ENCODE data around the gene PKD1. TPM values are rescaled to one million over a fixed set of nuclear protein-coding genes. Genes with fewer than 3 reads are reported as not detected.

The PKD1 gene
- total and polyA plus RNA-seq, 5 donors: 95.9 to 111 (median 98.4) TPM

DNA sequence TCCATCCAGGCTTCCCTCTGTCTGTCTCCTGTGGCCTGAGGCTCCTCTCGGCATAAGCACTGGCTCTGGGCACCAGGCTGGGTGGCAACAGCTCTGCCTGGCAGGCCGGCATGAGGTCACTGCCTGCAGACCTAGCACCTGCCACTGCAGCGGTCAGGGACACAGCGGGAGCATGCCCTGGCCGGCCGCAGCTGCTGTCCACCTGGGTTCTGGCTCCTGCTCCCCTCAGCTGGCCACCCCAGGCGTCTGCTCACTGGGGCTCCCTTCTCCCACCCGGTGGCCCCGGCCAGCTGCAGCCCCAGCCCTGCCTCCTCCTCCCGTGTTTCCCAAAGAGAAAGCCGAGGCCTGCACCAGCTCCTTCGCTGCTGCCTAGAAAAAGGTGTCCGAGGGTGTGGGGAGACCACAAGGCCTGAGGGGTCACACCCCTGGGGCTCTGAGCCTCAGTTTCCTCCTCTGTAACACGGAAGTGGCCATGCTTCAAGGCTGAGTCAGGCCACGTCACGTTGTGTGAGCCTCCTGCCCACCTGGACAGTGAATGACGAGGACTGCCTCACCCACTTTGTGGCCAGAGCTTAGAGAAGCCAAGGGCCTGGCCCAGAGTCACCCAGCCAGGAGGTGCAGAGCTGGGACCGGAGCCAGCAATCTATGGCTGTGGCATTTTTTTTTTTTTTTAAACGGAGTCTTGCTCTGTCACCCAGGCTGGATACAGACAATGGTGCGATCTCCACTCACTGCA is 94.7 kb downstream of the PKD1 start:
- Histone ChIP-seq H3K9me3 (ENCODE audit: control insufficient read depth, low read length) (no peaks in the 10 kb centered on the region), H3K4me3 (ENCODE audit: low read length) (no peak overlapping the region), H3K27me3 (ENCODE audit: control insufficient read depth, insufficient read depth) (no peaks in the 10 kb centered on the region), H3K4me1 (ENCODE audit: control insufficient read depth, insufficient read depth, low read length) (peaks cover 12% of the 10 kb centered on the region), H3K27ac (ENCODE audit: low read length) (no peak overlapping the region)
- peak in 1 of 3 donors; percentile 61 for DNase-seq
- 68% methylated on average over 20 of the region's 20 CpGs for WGBS
- no peak for ATAC-seq
- intact Hi-C loops (cut with DNase I): no loop called here

DNA sequence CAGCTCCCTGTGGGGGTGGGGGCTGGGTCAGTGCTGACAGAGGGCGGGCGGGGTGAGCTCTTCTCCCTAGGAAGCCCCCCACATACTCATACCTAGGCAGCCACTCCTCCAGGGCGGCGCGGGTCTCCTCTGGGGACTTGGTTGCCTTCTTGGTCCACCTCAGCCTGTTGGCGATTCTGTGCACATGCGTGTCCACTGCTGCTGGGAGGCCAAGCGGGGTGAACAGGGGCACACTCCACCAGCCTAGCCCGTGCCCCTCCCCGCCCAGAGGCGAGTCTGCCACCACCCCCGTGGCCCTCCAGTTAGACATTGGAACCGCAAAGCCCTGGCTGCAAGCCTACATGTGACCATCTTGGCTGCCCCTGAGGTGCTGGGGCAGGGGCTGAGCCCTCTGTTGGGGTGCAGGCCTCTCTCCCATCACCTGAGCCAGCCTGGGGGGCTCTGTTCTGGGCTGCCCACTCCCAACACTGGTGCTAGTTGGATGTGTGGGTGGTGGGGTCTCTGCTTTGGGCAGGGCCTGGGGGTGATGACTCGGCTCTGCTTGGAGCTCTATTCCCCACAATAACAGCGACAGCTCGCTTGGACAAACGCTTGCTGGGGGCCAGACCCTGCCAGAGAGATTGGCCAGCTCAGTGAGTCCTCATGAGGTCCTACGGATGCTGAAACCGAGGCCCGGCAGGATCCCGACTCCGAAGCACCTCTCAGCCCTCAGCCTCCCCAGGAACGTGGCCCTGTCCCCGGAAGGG is 95.5 kb downstream of the PKD1 start:
- WGBS: 62% methylated on average over 24 of the region's 24 CpGs
- intact Hi-C loops (cut with DNase I): no loop called here
- H3K9me3 ChIP-seq (ENCODE audit: control insufficient read depth, low read length): no peaks in the 10 kb centered on the region
- H3K4me3 ChIP-seq (ENCODE audit: low read length): no peak overlapping the region
- H3K27me3 ChIP-seq (ENCODE audit: control insufficient read depth, insufficient read depth): no peaks in the 10 kb centered on the region
- H3K4me1 ChIP-seq (ENCODE audit: control insufficient read depth, insufficient read depth, low read length): peaks cover 12% of the 10 kb centered on the region
- peak overlapping the region; percentile 76 for H3K27ac ChIP-seq (ENCODE audit: low read length)
- DNase-seq: peak; percentile 55 to 77 (median 76)
- peak; percentile 0 for ATAC-seq

DNA sequence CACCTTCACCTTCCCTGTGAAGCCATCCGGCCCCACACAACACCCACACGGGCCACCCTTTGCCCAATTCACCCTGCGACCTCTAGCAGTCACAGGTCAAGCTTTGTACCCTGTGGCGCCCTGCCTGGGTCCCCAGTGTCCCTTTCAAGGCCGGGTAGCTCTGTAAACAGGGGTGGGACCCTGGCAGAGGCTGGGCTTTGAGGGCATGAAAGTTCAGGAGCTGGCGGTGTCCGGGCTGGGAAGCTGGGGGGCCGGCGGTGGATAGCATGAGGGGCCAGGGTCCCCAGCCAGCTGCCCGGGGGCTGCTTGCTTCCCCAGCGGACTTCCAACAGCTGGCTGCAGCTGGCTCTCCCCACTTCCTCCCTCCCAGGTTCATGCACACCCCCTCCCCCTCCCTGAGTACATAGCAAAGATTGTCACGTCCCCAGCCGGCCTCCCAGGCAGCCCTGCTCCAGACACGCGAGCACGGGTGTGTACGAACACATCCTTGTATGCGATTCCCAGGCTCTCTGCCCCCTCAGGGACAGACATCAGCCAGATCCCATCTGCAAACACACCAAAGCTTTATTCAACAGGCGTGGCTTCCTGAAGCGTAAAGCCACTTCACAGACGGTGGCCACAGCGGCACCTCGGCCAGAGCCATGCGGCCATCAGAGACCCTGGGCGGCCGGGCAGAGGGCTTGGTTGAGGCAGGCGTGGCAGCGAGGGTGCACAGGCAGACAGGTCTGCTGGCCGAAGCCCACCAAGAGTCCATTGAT is 96.2 kb downstream of the PKD1 start:
- Histone ChIP-seq H3K27ac (ENCODE audit: low read length) (peak overlapping the region; percentile 76), H3K4me1 (ENCODE audit: control insufficient read depth, insufficient read depth, low read length) (peaks cover 12% of the 10 kb centered on the region), H3K27me3 (ENCODE audit: control insufficient read depth, insufficient read depth) (no peaks in the 10 kb centered on the region), H3K4me3 (ENCODE audit: low read length) (no peak overlapping the region), H3K9me3 (ENCODE audit: control insufficient read depth, low read length) (no peaks in the 10 kb centered on the region)
- peak; percentile 86 to 95 (median 94) for DNase-seq
- intact Hi-C loops (cut with DNase I): no loop called here
- 38% methylated on average over 29 of the region's 29 CpGs for WGBS
- ATAC-seq: peak; percentile 43 to 54

Small RNAs within 50 kb of the gene (microRNA-seq; reads per million reads assigned to microRNA genes)
- gene MIR1225 (1.3 to 15.0 reads per million in 2 donors), gene MIR3180-5 (0 reads per million in 2 donors), gene MIR4516 (0 to 0.54 reads per million in 2 donors), gene MIR6511B1 (0 reads per million in 2 donors)

Other genes with a start within 250 kb of the PKD1 start
- not detected for gene HS3ST6, start 217.5 kb downstream of the PKD1 start, total RNA-seq
- gene HS3ST6, start 217.5 kb downstream of the PKD1 start, polyA plus RNA-seq: not detected
- 10 to 100 TPM; 18.0 to 34.0 (median 26.2) TPM for gene MSRB1, start 192.7 kb downstream of the PKD1 start, total RNA-seq
- gene MSRB1, start 192.7 kb downstream of the PKD1 start, polyA plus RNA-seq: 39.2 TPM
- 10 to 100 TPM; 21.1 to 47.2 (median 24.2) TPM for gene RPL3L, start 181.2 kb downstream of the PKD1 start, total RNA-seq
- 37.3 TPM for gene RPL3L, start 181.2 kb downstream of the PKD1 start, polyA plus RNA-seq
- 100 to 1,000 TPM; 397 to 535 (median 467) TPM for gene NDUFB10, start 176.4 kb downstream of the PKD1 start, total RNA-seq
- 1,316 TPM for gene NDUFB10, start 176.4 kb downstream of the PKD1 start, polyA plus RNA-seq
- gene RPS2, start 171.1 kb downstream of the PKD1 start, total RNA-seq: 1,000 to 10,000 TPM in 3 of 4 donors, 100 to 1,000 TPM in 1; 947 to 1,371 (median 1,063) TPM
- gene RPS2, start 171.1 kb downstream of the PKD1 start, polyA plus RNA-seq: 1,244 TPM
- gene RNF151, start 169.0 kb downstream of the PKD1 start, total RNA-seq: not detected
- not detected for gene RNF151, start 169.0 kb downstream of the PKD1 start, polyA plus RNA-seq
- gene TBL3, start 163.8 kb downstream of the PKD1 start, total RNA-seq: 10 to 100 TPM; 19.0 to 22.8 (median 19.7) TPM
- gene TBL3, start 163.8 kb downstream of the PKD1 start, polyA plus RNA-seq: 39.6 TPM
- gene NOXO1, start 154.4 kb downstream of the PKD1 start, total RNA-seq: not detected
- 0.29 TPM for gene NOXO1, start 154.4 kb downstream of the PKD1 start, polyA plus RNA-seq
- gene GFER, start 151.7 kb downstream of the PKD1 start, total RNA-seq: 10 to 100 TPM; 19.6 to 25.7 (median 22.2) TPM
- gene GFER, start 151.7 kb downstream of the PKD1 start, polyA plus RNA-seq: 31.7 TPM
- gene SYNGR3, start 145.9 kb downstream of the PKD1 start, total RNA-seq: 1 to 10 TPM in 1 of 4 donors, under 1 TPM in 3; 0.57 to 1.0 (median 0.68) TPM
- gene SYNGR3, start 145.9 kb downstream of the PKD1 start, polyA plus RNA-seq: 1.4 TPM
- gene ZNF598, start 126.1 kb downstream of the PKD1 start, total RNA-seq: 10 to 100 TPM; 16.8 to 20.5 (median 17.5) TPM
- gene ZNF598, start 126.1 kb downstream of the PKD1 start, polyA plus RNA-seq: 14.0 TPM
- gene NPW, start 116.1 kb downstream of the PKD1 start, total RNA-seq: not detected
- gene NPW, start 116.1 kb downstream of the PKD1 start, polyA plus RNA-seq: not detected
- gene NHERF2, start 109.0 kb downstream of the PKD1 start, total RNA-seq: 100 to 1,000 TPM; 131 to 257 (median 158) TPM
- gene NHERF2, start 109.0 kb downstream of the PKD1 start, polyA plus RNA-seq: 228 TPM
- 10 to 100 TPM in 3 of 4 donors, 1 to 10 TPM in 1; 4.3 to 14.0 (median 12.5) TPM for gene NTHL1, start 88.1 kb downstream of the PKD1 start, total RNA-seq
- gene NTHL1, start 88.1 kb downstream of the PKD1 start, polyA plus RNA-seq: 21.3 TPM
- gene TSC2, start 87.9 kb downstream of the PKD1 start, total RNA-seq: 10 to 100 TPM; 67.3 to 72.4 (median 69.4) TPM
- 34.7 TPM for gene TSC2, start 87.9 kb downstream of the PKD1 start, polyA plus RNA-seq
- gene RAB26, start 12.7 kb upstream of the PKD1 start, total RNA-seq: under 1 TPM in 3 of 4 donors, not detected in 1; 0.24 to 0.89 (median 0.88) TPM
- gene RAB26, start 12.7 kb upstream of the PKD1 start, polyA plus RNA-seq: 0.95 TPM
- 10 to 100 TPM; 26.1 to 39.2 (median 33.0) TPM for gene TRAF7, start 19.9 kb upstream of the PKD1 start, total RNA-seq
- gene TRAF7, start 19.9 kb upstream of the PKD1 start, polyA plus RNA-seq: 17.7 TPM
- 10 to 100 TPM in 3 of 4 donors, 1 to 10 TPM in 1; 9.3 to 26.5 (median 12.3) TPM for gene CASKIN1, start 60.7 kb upstream of the PKD1 start, total RNA-seq
- 9.7 TPM for gene CASKIN1, start 60.7 kb upstream of the PKD1 start, polyA plus RNA-seq
- 10 to 100 TPM; 24.2 to 29.3 (median 27.0) TPM for gene MLST8, start 69.6 kb upstream of the PKD1 start, total RNA-seq
- 33.3 TPM for gene MLST8, start 69.6 kb upstream of the PKD1 start, polyA plus RNA-seq
- 10 to 100 TPM in 1 of 4 donors, 1 to 10 TPM in 3; 6.8 to 11.0 (median 7.9) TPM for gene BRICD5, start 75.0 kb upstream of the PKD1 start, total RNA-seq
- gene BRICD5, start 75.0 kb upstream of the PKD1 start, polyA plus RNA-seq: 3.4 TPM
- 10 to 100 TPM; 20.2 to 24.8 (median 21.5) TPM for gene PGP, start 78.9 kb upstream of the PKD1 start, total RNA-seq
- 19.3 TPM for gene PGP, start 78.9 kb upstream of the PKD1 start, polyA plus RNA-seq
- gene E4F1, start 87.7 kb upstream of the PKD1 start, total RNA-seq: 10 to 100 TPM; 11.8 to 16.1 (median 14.2) TPM
- gene E4F1, start 87.7 kb upstream of the PKD1 start, polyA plus RNA-seq: 13.7 TPM
- gene DNASE1L2, start 100.5 kb upstream of the PKD1 start, total RNA-seq: under 1 TPM; 0.17 to 0.43 (median 0.33) TPM
- 0.48 TPM for gene DNASE1L2, start 100.5 kb upstream of the PKD1 start, polyA plus RNA-seq
- 100 to 1,000 TPM; 110 to 145 (median 121) TPM for gene ECI1, start 115.7 kb upstream of the PKD1 start, total RNA-seq
- 166 TPM for gene ECI1, start 115.7 kb upstream of the PKD1 start, polyA plus RNA-seq
- gene RNPS1, start 132.2 kb upstream of the PKD1 start, total RNA-seq: 100 to 1,000 TPM; 103 to 114 (median 110) TPM
- 105 TPM for gene RNPS1, start 132.2 kb upstream of the PKD1 start, polyA plus RNA-seq
- 10 to 100 TPM in 1 of 4 donors, 1 to 10 TPM in 3; 7.7 to 11.3 (median 8.5) TPM for gene ABCA3, start 204.8 kb upstream of the PKD1 start, total RNA-seq
- 6.9 TPM for gene ABCA3, start 204.8 kb upstream of the PKD1 start, polyA plus RNA-seq

Data from right cardiac atrium (tissue), 5 donors.